Stromal cell of bone marrow (primary cell): Measurements from ENCODE around the gene ERC1.
A peak's percentile ranks its signal among the peaks of the same experiment; 100 is the strongest.
"Not testable (repeated sequence)": the region's sequence is repeated elsewhere in the genome, so short reads cannot be mapped to it uniquely, and the experiment has no call there.

Experiments used
- DNase-seq: peaks from one replicate; pipeline ENCODE4 v3.0.0-alpha.2; 2012; ENCODE audit warnings: low read depth

The ERC1 gene

GRCh38 chr12:1073652-1074051, 82.6 kb downstream of the ERC1 start:
- no peak for DNase-seq

DNA sequence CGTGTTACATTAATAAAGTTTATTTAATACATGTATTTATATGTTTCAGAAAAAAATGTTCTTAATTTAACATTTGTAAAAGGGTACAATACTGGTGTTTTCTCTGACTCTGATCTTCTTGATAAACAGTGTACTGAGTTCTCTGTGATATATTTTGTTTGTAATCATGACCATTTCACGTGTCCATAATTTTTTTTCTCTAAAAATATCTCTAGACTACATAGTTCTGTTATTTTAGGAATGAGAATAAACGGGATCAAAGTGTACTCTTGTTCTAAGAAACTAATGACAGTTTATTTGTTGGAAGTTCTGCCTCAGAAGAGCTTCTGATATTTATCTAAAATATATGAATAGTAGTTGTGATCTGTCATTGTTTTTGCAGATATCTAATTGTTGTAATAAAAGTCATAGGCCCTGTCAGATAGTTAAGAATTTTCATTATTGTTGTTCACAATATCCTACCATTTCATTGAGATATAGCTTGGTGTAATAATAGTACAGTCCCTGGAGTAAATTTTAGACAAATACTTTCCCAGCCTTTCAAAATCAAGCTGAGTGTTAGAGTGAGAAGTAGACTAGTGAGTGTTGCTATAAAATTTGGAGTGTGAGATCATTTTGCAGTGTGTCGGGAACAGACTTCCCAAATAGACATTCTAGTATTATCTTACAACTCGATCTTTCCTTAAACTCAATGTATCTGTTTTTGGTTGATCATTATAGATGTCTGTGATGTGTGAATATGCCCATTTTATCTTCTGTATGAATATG, 86.2 kb downstream of the ERC1 start:
- no peak for DNase-seq

DNA sequence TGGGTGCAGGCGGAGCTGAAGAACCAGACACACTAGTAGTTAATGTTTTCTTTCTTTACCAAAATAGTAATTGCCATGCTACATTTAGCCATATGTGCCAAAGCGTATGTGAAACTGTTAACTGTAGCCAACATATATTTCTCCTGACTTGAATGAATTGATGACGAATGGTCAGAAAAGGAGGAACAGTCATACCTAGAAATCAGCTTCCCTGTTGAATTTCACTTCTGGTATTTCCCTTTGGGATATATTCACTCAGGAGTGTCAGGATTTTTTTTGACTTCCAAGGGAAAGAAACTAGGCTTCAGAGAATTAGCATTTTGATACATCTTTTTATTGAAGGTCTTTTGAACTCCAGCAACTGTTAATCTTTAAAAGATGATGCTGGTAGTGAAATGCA, 87.0 kb downstream of the ERC1 start:
- no peak for DNase-seq

- no peak for DNase-seq
Observed at GRCh38 chr12:1080520-1081223, 89.6 kb downstream of the ERC1 start.

GRCh38 chr12:1083151-1083888, 92.3 kb downstream of the ERC1 start:
- no peak for DNase-seq

DNA sequence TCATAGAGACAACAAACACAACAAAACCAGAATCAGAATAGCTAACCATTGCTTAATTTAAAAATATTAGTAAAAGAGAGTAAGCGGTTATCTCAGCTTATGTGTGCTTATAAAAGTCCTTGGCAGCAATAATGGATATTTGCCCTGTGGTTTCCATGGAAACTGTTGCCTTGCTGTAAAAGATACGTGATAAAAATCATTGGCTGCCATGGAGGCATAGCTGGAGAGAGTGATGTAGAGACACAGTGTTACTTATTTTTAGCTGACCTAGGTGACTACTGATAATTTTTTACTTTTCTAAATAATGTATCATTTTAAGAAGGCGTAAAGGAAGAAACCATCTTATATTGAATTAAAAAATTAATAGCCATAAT, 92.9 kb downstream of the ERC1 start:
- peak; percentile 59 for DNase-seq

DNA sequence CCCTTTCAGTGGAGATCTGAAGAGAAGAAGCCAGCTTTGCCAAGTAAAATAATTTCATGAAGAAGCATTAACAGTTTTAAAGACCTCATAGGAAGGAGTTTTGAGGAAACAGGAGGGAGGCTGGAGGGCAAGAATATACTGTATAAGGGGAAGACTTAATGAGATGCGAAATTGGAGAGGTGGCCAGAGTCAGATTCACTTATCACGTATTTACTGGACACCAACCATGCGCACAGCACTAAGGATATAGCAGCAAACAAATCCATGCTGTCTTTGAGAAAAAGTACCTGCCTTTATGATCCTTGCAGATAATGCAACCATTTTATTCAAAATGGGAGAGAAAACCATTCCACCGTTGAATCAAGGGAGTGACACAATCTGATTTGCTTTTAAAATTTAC, 100.3 kb downstream of the ERC1 start:
- no peak for DNase-seq

DNA sequence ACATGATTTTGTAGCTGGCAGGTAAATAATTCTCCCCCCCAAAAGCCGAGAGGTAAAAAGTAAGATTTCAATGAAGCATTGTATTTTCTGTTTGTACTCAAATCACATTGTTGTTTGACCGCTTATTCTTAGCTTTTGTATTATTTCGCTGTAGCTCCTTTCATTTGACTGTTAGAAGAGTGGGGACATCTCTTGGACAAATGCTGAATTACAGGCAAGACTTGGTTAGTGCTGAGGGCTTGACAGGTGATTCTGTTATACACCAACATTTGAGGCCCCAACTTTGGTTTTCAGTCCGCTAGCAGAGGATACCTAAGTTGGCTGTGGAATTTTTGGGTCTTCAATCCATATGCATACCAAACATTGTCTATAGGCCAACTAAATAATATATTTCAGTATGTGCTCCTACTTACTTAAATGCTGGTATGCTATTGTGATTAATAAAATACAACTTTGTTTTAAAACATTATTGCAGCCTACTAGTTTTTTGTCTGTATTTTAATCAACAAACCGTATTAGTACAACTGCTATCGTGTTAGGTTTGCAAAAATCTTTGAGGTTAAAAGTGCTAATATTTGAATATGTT, 102.2 kb downstream of the ERC1 start:
- peak; percentile 32 for DNase-seq

DNA sequence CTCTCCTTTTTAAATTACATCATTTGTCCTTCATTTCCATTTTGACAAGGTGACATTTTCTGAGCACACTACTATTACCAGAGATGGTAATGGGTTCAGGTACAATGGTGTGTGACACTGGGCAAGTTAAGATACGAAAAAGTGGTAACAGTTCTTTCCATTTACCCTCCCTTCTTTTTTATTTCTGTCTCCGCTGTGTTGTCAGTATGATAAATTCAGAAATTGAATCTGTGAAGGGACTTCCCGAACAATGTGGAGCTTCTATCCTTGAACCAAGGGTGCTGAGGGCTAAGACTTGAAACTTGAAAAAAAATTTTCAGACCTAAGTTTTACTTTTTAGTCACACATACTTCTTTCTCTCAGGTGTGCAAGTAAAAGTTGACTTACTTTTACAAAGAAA, 103.7 kb downstream of the ERC1 start:
- no peak for DNase-seq

DNA sequence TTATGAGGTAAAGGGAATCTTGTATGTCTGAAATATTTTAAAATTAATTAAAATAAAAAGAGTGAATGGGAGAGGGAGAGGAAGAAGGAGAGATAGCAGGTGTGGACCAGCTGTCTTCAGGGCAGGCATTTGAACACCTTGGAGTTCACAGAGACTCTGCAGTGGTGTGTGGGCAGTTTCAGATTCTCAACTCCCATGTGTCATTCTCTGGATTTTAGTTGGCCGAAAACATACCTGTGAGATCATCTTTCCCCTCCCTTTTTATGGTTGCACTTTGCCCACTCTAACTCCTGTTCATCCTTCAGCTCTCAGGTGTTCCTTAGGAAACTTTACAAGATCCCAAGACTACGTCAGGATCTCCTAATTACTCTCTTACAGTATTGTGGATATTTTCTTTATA, 108.1 kb downstream of the ERC1 start:
- no peak for DNase-seq

GRCh38 chr12:1099618-1100017, 108.6 kb downstream of the ERC1 start:
- DNase-seq: not testable (repeated sequence)

- no peak for DNase-seq
Observed at GRCh38 chr12:1102115-1102514, 111.1 kb downstream of the ERC1 start.

GRCh38 chr12:1102791-1103450, 111.9 kb downstream of the ERC1 start:
- DNase-seq: no peak

- DNase-seq: no peak
Observed at GRCh38 chr12:1103632-1104031, 112.6 kb downstream of the ERC1 start.

DNA sequence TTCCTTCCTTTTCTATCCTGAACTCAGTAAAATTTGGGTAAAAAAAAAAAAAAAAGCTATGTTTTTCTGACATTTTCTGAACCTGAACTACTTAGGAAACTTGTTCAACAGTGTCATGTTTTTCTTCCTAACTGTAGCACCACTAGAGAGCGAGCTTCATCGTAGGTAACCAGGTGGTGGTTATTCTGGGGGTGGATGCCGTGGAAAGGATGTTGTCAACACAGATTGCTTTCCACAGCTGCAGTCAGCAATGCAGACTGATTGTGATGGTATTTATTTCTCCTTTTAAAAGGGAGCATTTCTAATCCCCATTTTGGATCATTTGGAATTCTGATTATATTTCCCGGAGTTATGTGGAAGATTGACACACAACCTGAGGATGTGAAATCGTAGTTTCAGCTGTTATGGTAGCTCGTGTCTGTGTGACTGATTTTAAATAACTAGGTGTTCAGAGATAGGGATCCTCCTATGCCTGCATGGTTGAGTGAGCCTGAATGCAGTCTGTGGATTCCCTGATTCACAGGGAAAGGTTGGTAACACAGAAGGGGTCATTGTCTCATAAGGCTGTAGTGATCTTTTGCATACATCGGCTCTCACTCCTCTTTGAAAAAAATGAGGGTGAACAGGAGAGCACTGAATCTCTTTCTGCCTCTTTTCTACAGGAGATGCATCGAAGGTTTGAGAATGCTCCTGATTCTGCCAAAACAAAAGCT, 113.2 kb downstream of the ERC1 start:
- no peak for DNase-seq

DNA sequence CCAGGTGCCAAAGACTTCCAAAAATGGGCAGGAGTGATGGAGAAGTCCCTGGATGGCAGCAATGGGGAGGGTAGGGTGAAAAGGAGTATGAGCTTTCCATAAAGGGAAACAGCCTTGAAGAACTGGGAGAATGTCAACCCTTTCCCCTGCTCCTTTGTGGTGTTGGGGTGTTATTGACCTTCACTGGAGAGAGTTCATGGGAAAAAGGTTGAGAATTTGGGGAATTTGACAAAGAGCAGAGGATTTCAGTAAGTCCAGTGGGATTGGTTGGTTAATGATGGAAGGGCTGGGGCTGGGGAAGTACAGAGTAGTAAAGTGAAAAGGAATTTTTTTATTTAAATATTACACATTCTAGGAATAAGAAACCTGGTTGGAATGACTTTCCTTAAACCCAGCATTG, 116.6 kb downstream of the ERC1 start:
- DNase-seq: no peak

DNA sequence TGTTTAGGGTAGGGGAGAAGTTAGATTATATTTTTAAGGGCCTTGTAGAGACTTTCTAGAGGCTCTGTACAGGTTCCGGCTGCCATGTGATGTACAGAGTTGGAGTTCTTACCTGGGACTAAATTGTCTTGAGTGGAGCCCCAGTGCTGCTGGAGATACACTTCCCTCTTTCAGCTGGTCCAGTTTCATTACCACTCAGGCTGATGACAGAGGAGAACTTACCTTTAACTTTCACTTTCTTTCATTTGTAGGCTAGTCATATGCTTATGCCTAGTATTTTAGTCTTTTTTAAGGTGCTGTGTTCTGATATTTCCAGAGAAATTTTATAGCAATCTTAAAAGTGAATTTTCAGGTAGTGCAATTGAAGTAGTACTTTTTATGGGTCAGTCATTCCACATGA, 117.3 kb downstream of the ERC1 start:
- no peak for DNase-seq

GRCh38 chr12:1115484-1116231, 124.6 kb downstream of the ERC1 start:
- peak; percentile 67 for DNase-seq

- peak; percentile 4 for DNase-seq
Observed at GRCh38 chr12:1117371-1117770, 126.3 kb downstream of the ERC1 start.

DNA sequence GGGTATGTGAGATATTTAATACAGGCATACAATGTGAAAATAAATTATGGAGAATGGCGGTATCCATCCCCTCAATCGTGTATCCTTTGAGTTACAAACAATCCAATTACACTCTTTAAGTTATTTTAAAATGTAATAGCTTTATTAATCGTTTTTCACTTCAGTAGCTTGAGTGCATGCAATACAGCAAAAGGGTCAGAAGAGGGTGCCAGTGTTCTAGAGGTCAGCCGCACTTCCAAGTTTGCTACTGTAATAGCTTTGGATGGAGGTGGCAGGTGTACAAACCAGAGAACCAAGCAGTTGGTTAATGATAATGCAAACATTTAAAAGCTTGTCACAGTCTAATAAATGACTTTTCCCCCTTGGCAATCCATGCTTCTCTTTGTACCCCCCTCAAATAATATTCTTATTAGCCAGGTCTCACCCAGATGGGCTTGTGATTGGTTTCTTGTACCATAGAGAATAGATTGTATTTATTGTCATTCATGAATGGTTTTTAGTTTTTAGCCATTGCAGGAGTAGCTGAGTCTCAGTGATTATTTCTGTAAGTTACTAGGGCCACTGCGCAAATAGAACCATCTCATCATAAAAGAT, 127.0 kb downstream of the ERC1 start:
- peak; percentile 46 for DNase-seq
